Adrenal gland (tissue), 12 donors: ENCODE measurements around the gene AMN. TPM values are rescaled to one million over a fixed set of nuclear protein-coding genes. Genes with fewer than 3 reads are reported as not detected.

Experiments
- DNase-seq, 7 donors: peaks; one replicate each; pipeline ENCODE4 v3.0.0-alpha.2; 2019 to 2020
- H3K27ac ChIP-seq, 5 donors: fragments of 200-600 bp; sonication (generic) in 4 of 5; 1 replicate in 3 of 5; 2 replicates in 2 of 5; pipeline versions ENCODE4 v1.5.1 to v1.8.0; 2016 to 2020; ENCODE audit warnings: mild to moderate bottlenecking in 1 of 5
- H3K27me3 ChIP-seq: fragments of 200-600 bp; 2 replicates; pipeline ENCODE4 v1.8.0; 2021
- H3K36me3 ChIP-seq, 2 donors: fragments of 200-600 bp; replicated peaks in 1 of 2; 1 replicate in 1 of 2; 2 replicates in 1 of 2; pipeline versions ENCODE4 v1.5.1 to v1.8.0; 2018 to 2022
- H3K4me1 ChIP-seq, 2 donors: fragments of 200-600 bp; replicated peaks in 1 of 2; 1 replicate in 1 of 2; 2 replicates in 1 of 2; pipeline versions ENCODE4 v1.5.1 to v1.8.0; 2018 to 2021
- H3K4me3 ChIP-seq, 4 donors: fragments of 200-600 bp; sonication (generic) in 3 of 4; one replicate each; pipeline ENCODE4 v1.5.1; 2016 to 2018
- H3K9me3 ChIP-seq, 3 donors: fragments of 200-600 bp; sonication (generic) in 1 of 3; replicated peaks in 1 of 3; 1 replicate in 2 of 3; 2 replicates in 1 of 3; pipeline versions ENCODE4 v1.5.1 to v1.8.0; 2016 to 2021
- CTCF ChIP-seq, 6 experiments: fragments of 450-650 bp in 4 of 6; fragments of 200-600 bp in 2 of 6; sonication (generic) in 1 of 6; IDR thresholded peaks; 1 replicate in 5 of 6; 2 replicates in 1 of 6; pipeline versions ENCODE4 v1.5.1 to v1.8.0; 2016 to 2021; ENCODE audit warnings: antibody characterized with exemption in 6 of 6, mild to moderate bottlenecking in 2 of 6, moderate library complexity in 1 of 6
- POLR2A ChIP-seq, 2 donors: fragments of 450-650 bp; IDR thresholded peaks; one replicate each; pipeline ENCODE4 v1.6.1; 2017; ENCODE audit warnings: antibody characterized with exemption in 2 of 2, mild to moderate bottlenecking in 2 of 2, moderate library complexity in 1 of 2
- WGBS, 4 donors: extraction: QIAGEN DNeasy Blood & Tissue Kit in 2 of 4; methylation state at CpG; one replicate each; pipeline versions ENCODE4 v1.1.5 to v1.1.7; 2013 to 2017; 5-methylcytosine and 5-hydroxymethylcytosine counted together
- intact Hi-C, 2 donors: fragments of 100-400 bp; cut with DNase I; formaldehyde crosslinking; loops; one replicate each; pipeline versions ENCODE4 v1.14.1 to v1.15.0; 2022 to 2023
- polyA plus RNA-seq, 3 donors: library from polyadenylated mRNA; stranded (reverse); fragments of 200-250 nt in 2 of 3; fragments of 350-450 nt in 1 of 3; fragmentation: Illumina TruSeq in 1 of 3; extraction: RNeasy Lipid Tissue Mini Kit (QIAGEN cat#74804) in 1 of 3; gene quantifications; one replicate each; pipeline ENCODE4 v1.2.3, GENCODE V29; 2013 to 2014
- total RNA-seq, 9 donors: library from RNA; depleted of rRNA in 4 of 9; stranded (reverse); fragments of >200 nt in 4 of 9; fragments of 120-200 nt in 1 of 9; fragmentation: NEBNext Ultra II Directional in 1 of 9; extraction: Animal tissue kit (Norgen Biotek cat#: 25700) in 1 of 9; gene quantifications; one replicate each; pipeline versions ENCODE4 v1.1.0 to v1.2.4, GENCODE V29; 2013 to 2023
- donor health status: healthy with polysubstance abuse.
- donor health status: Bipolar disorder and iron deficiency.
- donor health status: DM: yes; HTN: yes; CAD: no.
- donor health status: DM: no; HTN: no; CAD: no.
- donor health status: DM: no; HTN: no; CAD: no.
- donor health status: DM: yes; HTN: yes; CAD: no.

The AMN gene
- total and polyA plus RNA-seq, 12 donors: 0.07 to 3.6 (median 0.35) TPM; not detected in 4

- intact Hi-C loops: no loop called here
- H3K27me3 ChIP-seq: no peaks in the 10 kb centered on the region
- H3K4me1 ChIP-seq: no peaks in the 10 kb centered on the region
- H3K36me3 ChIP-seq: peaks cover 0 to 89% of the 10 kb centered on the region in 2 donors
- 88 to 93% (median 91%) methylated on average over 8 of the region's 8 CpGs for WGBS, 4 donors
- H3K27ac ChIP-seq: no peak overlapping the region
- no peaks in the 10 kb centered on the region for H3K9me3 ChIP-seq
- DNase-seq: no peak
- H3K4me3 ChIP-seq: no peak overlapping the region
- TF ChIP-seq CTCF (IDR thresholded peaks at IDR 0.05) (no peak), POLR2A (IDR thresholded peaks at IDR 0.05) (no peak)
Measured at GRCh38 chr14:102977475-102977874, 55.0 kb downstream of the AMN start.

GRCh38 chr14:102979406-102979805 is 56.9 kb downstream of the AMN start:
- 93 to 95% (median 94%) methylated on average over 9 of the region's 9 CpGs for WGBS, 4 donors
- Histone ChIP-seq H3K4me1 (no peaks in the 10 kb centered on the region), H3K27me3 (no peaks in the 10 kb centered on the region), H3K9me3 (no peaks in the 10 kb centered on the region), H3K27ac (no peak overlapping the region), H3K36me3 (peaks cover 0 to 87% of the 10 kb centered on the region in 2 donors), H3K4me3 (no peak overlapping the region)
- intact Hi-C loops: no loop called here
- DNase-seq: no peak
- TF ChIP-seq POLR2A (IDR thresholded peaks at IDR 0.05) (no peak), CTCF (IDR thresholded peaks at IDR 0.05) (no peak)

- no peak for DNase-seq
- Histone ChIP-seq H3K4me3 (no peak overlapping the region), H3K9me3 (no peaks in the 10 kb centered on the region), H3K27me3 (no peaks in the 10 kb centered on the region), H3K36me3 (peaks cover 0 to 82% of the 10 kb centered on the region in 2 donors), H3K27ac (no peak overlapping the region), H3K4me1 (no peaks in the 10 kb centered on the region)
- TF ChIP-seq CTCF (IDR thresholded peaks at IDR 0.05) (no peak), POLR2A (IDR thresholded peaks at IDR 0.05) (no peak)
- intact Hi-C loops: no loop called here
- 87 to 92% (median 89%) methylated on average over 8 of the region's 8 CpGs for WGBS, 4 donors
Measured at GRCh38 chr14:102980409-102980810, 57.9 kb downstream of the AMN start.

Other genes with a start within 250 kb of the AMN start
- 10 to 100 TPM in 6 of 9 donors, 1 to 10 TPM in 3; 4.2 to 14.5 (median 11.3) TPM for gene TRAF3, start 145.2 kb upstream of the AMN start, total RNA-seq
- gene TRAF3, start 145.2 kb upstream of the AMN start, polyA plus RNA-seq: 1 to 10 TPM; 3.7 to 9.3 (median 5.1) TPM
- 100 to 1,000 TPM in 1 of 9 donors, 10 to 100 TPM in 8; 44.0 to 108 (median 79.3) TPM for gene CDC42BPB, start 134.9 kb downstream of the AMN start, total RNA-seq
- 10 to 100 TPM; 41.1 to 64.4 (median 49.9) TPM for gene CDC42BPB, start 134.9 kb downstream of the AMN start, polyA plus RNA-seq
- gene LBHD2, start 161.5 kb downstream of the AMN start, total RNA-seq: 1 to 10 TPM in 1 of 9 donors, not detected in 8; 2.1 TPM
- gene LBHD2, start 161.5 kb downstream of the AMN start, polyA plus RNA-seq: not detected
- gene EXOC3L4, start 172.1 kb downstream of the AMN start, total RNA-seq: 1 to 10 TPM in 5 of 9 donors, under 1 TPM in 4; 0.12 to 2.6 (median 1.6) TPM
- 1 to 10 TPM in 2 of 3 donors, not detected in 1; 3.1 to 4.3 TPM for gene EXOC3L4, start 172.1 kb downstream of the AMN start, polyA plus RNA-seq
- gene TNFAIP2, start 200.8 kb downstream of the AMN start, total RNA-seq: 100 to 1,000 TPM in 4 of 9 donors, 10 to 100 TPM in 4, 1 to 10 TPM in 1; 5.2 to 290 (median 82.9) TPM
- gene TNFAIP2, start 200.8 kb downstream of the AMN start, polyA plus RNA-seq: 100 to 1,000 TPM in 2 of 3 donors, 10 to 100 TPM in 1; 28.3 to 615 (median 532) TPM